NCI-H1105 treated with DMSO at 0.1 percent for 48 hours (cell line): ENCODE data around the gene GFRA4.

Experiments
- DNase-seq: peaks from one replicate; lab custom pipeline; 2025; lab: John Stamatoyannopoulos, UW

GFRA4 gene

GRCh38 chr20:3652676-3653596 lies 10.3 kb downstream of the GFRA4 start:
- DNase-seq, result no peak

- DNase-seq, result peak; percentile 2
Observed at GRCh38 chr20:3652221-3652620, 11.0 kb downstream of the GFRA4 start.

GRCh38 chr20:3651204-3651962 lies 11.8 kb downstream of the GFRA4 start:
- DNase-seq, result no peak

GRCh38 chr20:3648951-3649350 lies 14.2 kb downstream of the GFRA4 start:
- DNase-seq, result no peak

- no peak for DNase-seq
Observed at GRCh38 chr20:3647473-3647872, 15.7 kb downstream of the GFRA4 start.

- no peak for DNase-seq
Observed at GRCh38 chr20:3646651-3647050, 16.5 kb downstream of the GFRA4 start.

GRCh38 chr20:3646067-3646440 lies 17.1 kb downstream of the GFRA4 start:
- no peak for DNase-seq

- no peak for DNase-seq
Observed at GRCh38 chr20:3645309-3646066, 17.7 kb downstream of the GFRA4 start.

- no peak for DNase-seq
Observed at GRCh38 chr20:3640259-3640658, 22.9 kb downstream of the GFRA4 start.

GRCh38 chr20:3635346-3635745 lies 27.9 kb downstream of the GFRA4 start:
- DNase-seq, result no peak

GRCh38 chr20:3633913-3634478 lies 29.2 kb downstream of the GFRA4 start:
- no peak for DNase-seq

- DNase-seq, result peak; percentile 1
Observed at GRCh38 chr20:3632311-3633004, 30.7 kb downstream of the GFRA4 start.

GRCh38 chr20:3631534-3631933 lies 31.7 kb downstream of the GFRA4 start:
- no peak for DNase-seq

GRCh38 chr20:3630429-3630828 lies 32.8 kb downstream of the GFRA4 start:
- DNase-seq, result no peak

- DNase-seq, result no peak
Observed at GRCh38 chr20:3629893-3630292, 33.3 kb downstream of the GFRA4 start.

GRCh38 chr20:3628502-3629314 lies 34.5 kb downstream of the GFRA4 start:
- no peak for DNase-seq

- no peak for DNase-seq
Observed at GRCh38 chr20:3627476-3627875, 35.7 kb downstream of the GFRA4 start.

GRCh38 chr20:3622406-3622805 lies 40.8 kb downstream of the GFRA4 start:
- no peak for DNase-seq

GRCh38 chr20:3621111-3621510 lies 42.1 kb downstream of the GFRA4 start:
- DNase-seq, result no peak

- DNase-seq, result no peak
Observed at GRCh38 chr20:3616250-3616649, 46.9 kb downstream of the GFRA4 start.
